SKM-1 treated with dmso at 0.1 percent for 144 hours (cell line): ENCODE data around the gene DIAPH1.

Experiments used
- DNase-seq: peaks from one replicate; lab custom pipeline; 2025; ENCODE audit not compliant: unreplicated experiment; lab: John Stamatoyannopoulos, UW

The DIAPH1 gene

DNA sequence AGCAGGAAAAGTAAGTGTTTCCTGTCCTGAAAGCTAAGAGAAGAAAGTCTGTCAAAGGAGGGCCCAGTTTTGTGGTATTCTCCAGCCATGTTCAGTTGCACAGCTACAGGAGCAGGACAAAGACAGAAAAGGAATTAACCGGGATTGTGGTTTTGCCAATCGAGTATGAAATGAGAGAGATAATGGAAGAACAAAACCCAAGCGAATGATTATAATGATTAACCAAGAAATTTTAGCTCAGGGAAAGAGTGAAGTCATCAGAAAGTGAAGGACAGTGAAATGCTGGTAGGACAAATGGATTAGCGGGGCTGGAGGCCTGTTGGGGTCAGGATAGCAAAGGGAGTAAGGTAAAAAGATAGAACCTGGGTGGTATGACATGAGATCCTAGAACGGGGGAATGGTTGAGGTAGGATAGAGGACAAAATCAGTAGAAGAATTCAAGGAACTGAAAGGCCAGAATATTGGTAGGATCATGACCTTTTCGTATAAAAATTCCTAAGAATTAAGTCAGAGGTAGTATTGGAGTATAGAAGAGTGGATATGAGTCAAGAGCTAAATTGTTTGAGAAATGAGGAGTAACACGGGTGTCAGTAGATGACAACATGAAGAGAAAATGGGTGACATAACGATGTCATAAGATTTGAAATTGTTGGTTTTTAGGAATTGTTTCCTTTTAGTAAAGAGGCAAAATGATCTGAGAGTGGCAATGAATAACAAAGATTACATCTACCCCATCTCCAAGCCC is 52.8 kb downstream of the DIAPH1 start:
- DNase-seq = no peak

DNA sequence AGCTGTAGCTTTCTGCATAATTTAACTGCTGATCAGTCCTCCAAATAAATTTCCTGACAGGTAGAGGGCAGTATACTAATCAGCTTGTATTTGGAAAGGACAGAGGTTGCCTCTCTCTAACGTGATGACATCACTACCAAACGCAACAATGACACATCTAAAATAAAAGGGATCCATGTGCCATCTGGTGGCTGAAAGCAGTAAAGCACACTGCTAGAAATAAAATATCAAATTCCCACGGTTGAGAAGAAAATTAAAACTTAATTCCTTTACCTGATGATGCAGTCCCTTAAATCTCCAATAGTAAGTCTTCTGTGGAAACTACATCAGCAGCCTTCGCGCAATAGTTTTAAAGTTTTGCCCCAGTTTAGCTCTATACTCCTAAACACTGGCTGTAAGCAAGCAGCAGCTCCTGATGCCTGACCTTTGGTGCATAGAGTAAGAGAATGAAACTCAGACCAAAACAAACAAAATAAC is 54.5 kb downstream of the DIAPH1 start:
- DNase-seq = peak; percentile 95

GRCh38 chr5:141560725-141561483 is 57.9 kb downstream of the DIAPH1 start:
- no peak for DNase-seq

GRCh38 chr5:141560151-141560550 is 58.6 kb downstream of the DIAPH1 start:
- DNase-seq = no peak

DNA sequence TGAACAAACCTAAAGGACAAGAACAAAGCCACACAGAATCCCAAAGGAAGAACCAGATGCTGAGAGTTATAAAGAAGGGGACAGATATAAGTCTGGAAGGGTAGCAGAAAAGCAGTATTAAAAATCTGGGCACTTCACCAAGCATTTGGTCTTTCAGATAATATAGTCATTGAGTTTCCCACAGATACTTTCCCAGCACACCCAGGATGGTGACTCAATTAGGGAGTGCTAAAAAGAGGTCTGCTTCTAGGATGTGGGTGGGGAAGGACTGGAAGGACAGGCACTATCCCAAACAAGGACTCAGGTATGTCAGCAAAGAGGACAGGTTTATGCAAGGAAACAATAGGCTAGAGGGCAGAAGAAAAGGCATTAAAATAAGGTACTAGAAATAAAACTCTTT is 59.3 kb downstream of the DIAPH1 start:
- DNase-seq = no peak

GRCh38 chr5:141558150-141558549 is 60.6 kb downstream of the DIAPH1 start:
- no peak for DNase-seq

GRCh38 chr5:141557681-141558136 is 61.1 kb downstream of the DIAPH1 start:
- DNase-seq = peak; percentile 65

- no peak for DNase-seq
Observed at GRCh38 chr5:141547921-141548320, 70.9 kb downstream of the DIAPH1 start.

DNA sequence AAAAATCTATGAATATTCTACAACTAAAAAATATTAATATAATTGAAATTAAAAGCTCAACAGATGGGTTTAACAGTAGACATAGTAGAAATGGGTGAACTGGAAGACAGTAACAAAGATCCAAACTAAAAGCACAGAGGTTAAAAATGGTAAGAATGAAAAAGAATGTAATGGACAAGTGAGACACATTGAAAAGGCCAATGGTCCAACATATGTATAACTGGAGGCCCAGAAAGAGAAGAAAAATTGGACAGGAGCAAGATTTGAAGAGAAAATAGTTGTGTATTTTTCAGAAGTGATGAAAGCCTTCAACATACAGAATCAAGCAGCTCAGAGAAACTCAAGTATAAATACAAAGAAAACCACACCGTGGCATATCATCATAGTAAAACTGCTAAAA is 71.3 kb downstream of the DIAPH1 start:
- no peak for DNase-seq

- DNase-seq = no peak
Observed at GRCh38 chr5:141543053-141543452, 75.7 kb downstream of the DIAPH1 start.

GRCh38 chr5:141534492-141535213 is 84.1 kb downstream of the DIAPH1 start:
- DNase-seq = no peak

DNA sequence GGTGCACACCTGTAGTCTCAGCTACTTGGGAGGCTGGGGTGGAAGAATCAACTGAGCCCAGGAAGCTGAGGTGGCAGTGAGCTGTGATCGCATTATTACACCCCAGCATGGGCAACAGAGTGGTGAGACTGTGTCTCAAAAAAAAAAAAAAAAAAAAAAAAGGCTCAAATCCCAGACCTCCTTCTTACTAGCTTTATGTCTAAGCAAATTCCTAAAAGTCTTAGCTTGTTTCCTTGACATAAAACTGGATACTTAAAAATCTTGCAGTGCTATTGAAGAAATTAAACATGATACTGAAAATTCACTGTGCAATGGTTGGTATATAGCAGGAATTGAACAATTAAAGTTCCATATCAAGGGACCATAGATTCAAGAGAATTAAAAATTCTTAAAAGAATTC is 84.9 kb downstream of the DIAPH1 start:
- DNase-seq = no peak

- no peak for DNase-seq
Observed at GRCh38 chr5:141532726-141533125, 86.1 kb downstream of the DIAPH1 start.

- DNase-seq = no peak
Observed at GRCh38 chr5:141529873-141530272, 88.9 kb downstream of the DIAPH1 start.

DNA sequence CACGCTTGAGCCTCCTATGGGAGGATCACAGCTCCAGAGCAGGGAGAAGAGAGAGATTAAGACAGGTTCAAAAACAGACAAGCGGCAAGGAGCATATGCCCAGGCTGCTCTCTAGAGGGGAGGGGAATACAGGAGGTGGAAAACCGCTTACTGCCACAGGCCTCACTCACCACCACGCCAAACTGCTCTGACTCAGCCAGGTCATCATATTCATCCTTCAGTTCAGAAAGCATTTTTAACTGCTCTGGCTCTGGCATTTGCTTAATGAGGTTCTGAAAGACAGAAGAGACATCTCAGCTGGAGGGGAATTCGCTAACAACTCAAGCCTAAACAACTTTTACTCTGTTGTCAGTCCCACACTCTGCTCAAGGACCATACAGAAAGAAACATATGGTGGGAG is 89.8 kb downstream of the DIAPH1 start:
- DNase-seq = no peak

DNA sequence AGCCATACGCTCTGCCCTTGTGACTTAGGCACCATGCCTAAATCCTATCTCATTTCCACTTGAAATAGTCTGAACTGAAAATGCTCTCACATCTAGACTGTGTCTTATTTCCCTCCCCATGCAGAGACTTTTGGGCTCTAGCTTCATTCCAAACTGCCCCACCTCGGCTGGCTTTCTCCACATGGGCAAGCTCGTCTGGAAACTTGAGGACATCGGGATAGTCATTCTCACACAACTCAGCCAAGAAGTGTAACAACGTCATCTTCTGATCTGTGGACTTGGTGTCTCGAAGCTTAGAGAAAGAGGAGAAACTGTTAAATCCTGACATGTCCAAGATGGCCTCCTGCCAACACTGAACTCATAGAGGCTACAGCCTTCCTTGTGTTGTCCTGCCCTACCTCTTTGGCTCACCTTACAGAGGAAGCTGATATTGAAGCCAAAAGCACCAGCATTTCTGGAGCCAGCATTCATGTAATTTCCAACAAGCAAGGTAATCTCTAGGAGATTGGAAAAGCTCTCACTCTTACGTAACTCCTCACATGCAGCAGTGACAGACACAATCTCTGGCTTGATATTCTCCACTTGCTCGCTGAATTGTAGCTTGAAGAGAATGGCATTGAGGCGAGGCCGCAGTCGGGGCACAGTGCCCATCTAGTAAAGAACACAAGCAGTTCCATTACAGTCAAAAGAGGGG is 90.4 kb downstream of the DIAPH1 start:
- DNase-seq = no peak

DNA sequence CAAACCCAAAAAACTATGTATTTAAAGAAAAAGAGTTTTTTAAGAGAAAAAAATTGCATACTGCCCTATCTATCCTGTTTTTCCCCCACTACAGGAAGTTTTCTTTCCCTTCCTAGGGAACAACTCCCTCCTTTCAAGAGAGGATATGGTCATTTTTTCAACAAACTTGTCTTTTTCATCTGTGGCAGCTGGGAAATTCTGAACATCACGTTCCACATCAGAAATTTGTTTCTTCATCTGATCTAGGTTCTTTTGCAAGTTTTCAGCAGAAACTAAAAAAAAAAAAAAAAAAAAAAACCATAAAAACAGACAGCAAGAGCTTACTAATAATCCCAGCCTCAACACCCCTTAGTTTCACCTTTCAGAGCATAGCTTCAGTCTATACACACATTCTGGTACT is 91.4 kb downstream of the DIAPH1 start:
- DNase-seq = no peak

DNA sequence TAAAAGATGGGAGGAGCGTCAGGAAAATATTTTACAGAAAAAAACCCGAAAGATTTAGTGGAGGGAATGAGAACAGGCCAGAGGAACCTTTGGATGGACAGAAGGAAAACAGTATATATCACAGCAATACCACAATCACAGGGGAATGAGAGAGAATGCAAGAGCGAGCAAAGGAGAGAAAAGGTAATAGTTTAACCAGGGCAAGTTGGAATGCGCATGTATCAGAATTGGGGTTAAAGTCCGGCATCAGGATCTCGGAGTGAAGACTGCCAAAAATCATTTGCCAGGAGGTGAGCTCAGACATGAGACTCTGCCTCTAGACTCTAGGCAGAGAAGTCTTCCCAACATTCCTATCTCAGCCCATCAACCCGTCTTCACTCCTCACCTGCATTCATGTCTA is 93.1 kb downstream of the DIAPH1 start:
- DNase-seq = no peak

DNA sequence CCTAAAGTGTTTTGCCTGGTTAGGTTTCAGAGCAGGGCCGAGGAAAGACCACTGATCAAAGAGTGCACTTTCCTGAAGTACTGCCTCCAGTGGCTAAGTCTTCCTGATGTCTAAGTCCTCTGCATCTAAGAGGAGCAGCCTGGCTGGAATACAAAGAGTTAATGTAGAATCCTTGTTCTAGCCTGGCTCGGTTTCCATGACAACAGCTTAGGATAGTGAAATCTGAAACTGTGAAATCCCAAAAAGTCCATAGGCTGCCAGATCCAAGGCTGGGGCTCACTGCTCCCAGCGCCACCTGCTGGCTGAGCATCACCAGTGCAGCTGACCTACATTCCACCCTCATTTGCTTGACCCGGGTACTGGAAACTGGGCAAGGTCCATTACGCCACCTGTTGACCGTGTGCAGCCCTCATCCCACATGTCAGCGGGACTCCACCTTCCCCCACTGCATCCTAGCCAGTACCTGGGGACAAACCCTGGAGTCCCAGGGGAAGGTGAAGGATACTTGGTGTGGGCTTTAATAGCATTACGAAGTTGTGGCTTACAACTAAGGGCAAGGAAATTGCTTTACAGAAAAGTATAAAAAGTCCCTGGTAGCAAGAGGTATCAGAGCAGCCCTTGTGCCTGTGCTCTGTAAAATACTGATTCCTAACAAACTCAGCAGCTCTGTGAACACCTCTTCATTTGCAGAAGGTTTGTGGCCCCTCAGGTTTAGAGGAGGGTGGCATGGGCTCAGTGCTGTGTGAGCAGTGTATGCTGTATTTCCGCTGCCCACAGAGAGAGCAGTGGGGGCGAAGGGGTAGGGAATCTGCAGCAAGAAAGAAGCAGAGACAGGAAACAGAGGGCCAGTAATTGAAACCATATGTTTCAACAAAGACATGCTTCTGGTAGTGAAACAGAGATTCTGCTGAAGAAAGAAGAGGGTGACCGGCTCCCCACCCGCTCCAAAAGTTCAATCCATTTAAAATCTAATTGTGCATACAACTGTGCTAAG is 93.9 kb downstream of the DIAPH1 start:
- DNase-seq = peak; percentile 67

DNA sequence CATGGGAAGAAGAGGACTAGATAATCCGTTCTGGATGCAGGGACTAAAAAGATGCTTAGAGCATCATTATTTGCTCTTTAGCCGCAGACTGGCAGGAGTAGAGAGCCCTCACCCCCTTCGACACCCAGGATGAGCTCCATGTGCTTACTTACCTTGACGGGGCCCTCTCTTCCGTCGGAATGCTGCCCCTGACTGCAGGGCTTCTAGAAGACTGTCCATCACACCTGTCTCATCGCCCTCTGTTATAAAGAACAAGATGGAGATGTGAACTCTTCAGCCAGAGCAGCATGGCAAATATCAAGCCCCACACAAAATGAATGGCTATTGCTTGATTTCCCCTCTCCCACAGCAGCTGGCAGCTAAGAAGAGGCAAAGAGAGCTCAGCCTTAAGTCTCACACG is 94.8 kb downstream of the DIAPH1 start:
- no peak for DNase-seq
